ENCODE data around the gene RAB11FIP4.

Gene RAB11FIP4

DNA sequence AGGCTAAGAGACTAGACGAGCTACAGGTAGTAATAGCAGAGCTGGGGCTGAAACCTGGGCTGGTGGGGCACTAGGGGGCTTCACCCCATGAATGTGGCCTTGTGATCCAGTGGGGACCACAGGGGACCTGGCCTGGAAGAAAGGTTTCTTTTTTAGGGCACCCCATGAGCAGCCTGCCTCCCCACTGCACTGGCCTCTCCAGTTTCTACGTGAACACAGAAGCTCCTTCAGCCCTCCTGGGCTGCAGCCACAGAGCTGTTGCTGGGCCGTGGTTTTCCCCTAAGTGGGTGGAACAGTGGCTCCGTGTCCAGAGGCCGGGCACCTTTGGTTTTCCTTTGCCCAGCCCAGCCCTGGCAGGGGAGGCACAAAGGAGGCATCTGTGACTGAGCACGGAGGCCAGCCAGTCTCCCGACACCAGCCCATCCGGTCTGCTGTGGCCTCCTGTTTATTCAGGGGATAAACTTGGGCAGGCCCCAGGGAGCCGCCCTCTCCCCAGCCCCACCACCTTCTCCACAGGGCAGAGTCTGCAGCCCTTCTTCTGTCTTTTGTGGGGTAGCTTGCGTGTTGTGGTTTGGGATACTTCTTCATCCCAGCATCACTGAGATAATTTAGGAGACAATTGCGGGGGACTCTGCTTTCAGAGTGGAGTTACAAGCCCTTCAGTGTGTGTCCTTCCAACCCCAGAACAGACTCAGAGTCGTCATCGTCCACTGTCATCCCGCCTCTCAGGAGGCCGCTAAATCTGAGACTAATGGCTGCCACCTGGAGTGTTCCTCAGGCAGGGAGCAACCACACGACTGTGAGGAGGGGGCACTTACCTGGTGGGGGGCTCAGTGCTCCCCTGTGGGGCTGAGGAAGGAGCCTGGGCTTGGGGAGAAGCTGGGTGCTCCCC, 85.3 kb downstream of the RAB11FIP4 start:
- TF ChIP-seq POLR2A (IDR thresholded peaks at IDR 0.05; ENCODE audit: low read depth, low read length) (no peak), POLR2AphosphoS5 (IDR thresholded peaks at IDR 0.05; ENCODE audit: low read depth, low read length) (no peak), TAF1 (IDR thresholded peaks at IDR 0.05; ENCODE audit: borderline replicate concordance, low read depth, low read length) (no peak)
- DNase-seq (ENCODE audit: insufficient read length) = no peak
- FAIRE-seq = no peak

DNA sequence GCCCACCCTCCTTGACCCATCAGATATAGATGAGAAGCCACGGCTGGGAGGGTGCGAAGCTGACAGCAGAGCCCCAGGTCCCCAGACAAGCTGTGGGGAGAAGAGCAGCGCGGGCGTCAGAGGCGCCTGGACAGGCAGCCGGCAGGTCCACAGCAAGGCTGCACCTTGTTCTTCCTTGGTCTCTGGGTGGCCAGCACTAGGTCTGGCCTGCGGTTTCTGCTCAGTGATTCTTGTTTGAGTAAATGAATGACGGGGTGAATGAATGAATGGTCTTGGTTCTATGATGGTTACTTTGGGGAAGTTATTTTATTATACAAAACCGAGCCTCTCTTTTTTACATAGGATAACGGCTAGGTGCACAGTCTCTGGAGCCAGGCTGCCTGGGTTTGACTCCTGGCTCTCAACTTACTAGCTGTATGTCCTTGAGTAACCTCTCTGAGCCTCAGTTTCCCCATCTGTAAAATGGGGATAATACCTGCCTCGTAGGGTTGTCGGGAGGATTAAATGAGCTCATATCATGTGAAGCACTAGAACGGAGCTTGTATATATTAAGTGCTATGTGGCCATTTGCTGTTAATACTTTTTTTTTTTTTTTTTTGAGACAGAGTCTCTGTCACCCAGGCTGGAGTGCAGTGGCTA, 86.1 kb downstream of the RAB11FIP4 start:
- FAIRE-seq (no peak), DNase-seq (ENCODE audit: insufficient read length) (no peak)
- TF ChIP-seq TAF1 (IDR thresholded peaks at IDR 0.05; ENCODE audit: borderline replicate concordance, low read depth, low read length) (no peak), POLR2AphosphoS5 (IDR thresholded peaks at IDR 0.05; ENCODE audit: low read depth, low read length) (no peak), POLR2A (IDR thresholded peaks at IDR 0.05; ENCODE audit: low read depth, low read length) (no peak)

DNA sequence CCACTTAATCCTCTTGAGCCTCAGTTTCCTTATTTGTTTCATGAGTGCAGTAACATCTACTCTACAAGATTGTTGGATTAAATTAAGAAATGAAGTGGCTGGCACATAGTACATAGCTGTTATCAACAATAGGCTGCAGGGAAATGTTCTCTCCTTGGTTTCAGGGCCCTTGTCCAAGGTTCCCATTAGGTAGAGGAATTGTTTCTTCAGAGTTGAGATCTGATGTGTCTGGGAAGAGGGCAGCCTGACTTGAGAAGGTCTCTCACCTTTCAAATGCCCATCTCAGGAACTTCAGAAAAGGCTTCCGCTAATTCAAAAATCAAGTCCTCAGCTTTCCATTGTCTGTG, 87.6 kb downstream of the RAB11FIP4 start:
- no peak for DNase-seq (ENCODE audit: insufficient read length)
- TF ChIP-seq POLR2AphosphoS5 (IDR thresholded peaks at IDR 0.05; ENCODE audit: low read depth, low read length) (no peak), TAF1 (IDR thresholded peaks at IDR 0.05; ENCODE audit: borderline replicate concordance, low read depth, low read length) (no peak), POLR2A (IDR thresholded peaks at IDR 0.05; ENCODE audit: low read depth, low read length) (no peak)
- FAIRE-seq = no peak

DNA sequence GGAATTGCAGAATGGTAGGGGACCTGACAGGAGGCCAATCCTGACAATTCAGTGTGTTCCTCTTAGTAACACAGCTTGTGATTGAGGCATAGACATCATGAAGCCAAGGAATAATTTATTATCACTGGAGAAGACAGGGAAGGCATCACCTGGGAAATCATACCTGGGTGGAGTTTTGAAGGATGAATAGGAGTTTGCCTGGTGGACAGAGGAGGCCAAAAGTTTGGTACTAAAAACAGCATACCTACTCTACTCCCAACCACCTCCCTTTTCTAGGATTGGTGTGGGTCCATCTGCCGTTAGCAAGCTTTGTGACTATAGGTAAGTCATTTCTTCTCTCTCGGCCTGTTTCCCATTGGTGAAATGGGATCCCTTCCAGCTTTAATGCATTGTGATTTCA, 88.0 kb downstream of the RAB11FIP4 start:
- DNase-seq (ENCODE audit: insufficient read length) (no peak), FAIRE-seq (no peak)
- TF ChIP-seq POLR2A (IDR thresholded peaks at IDR 0.05; ENCODE audit: low read depth, low read length) (no peak), TAF1 (IDR thresholded peaks at IDR 0.05; ENCODE audit: borderline replicate concordance, low read depth, low read length) (no peak), POLR2AphosphoS5 (IDR thresholded peaks at IDR 0.05; ENCODE audit: low read depth, low read length) (no peak)

DNA sequence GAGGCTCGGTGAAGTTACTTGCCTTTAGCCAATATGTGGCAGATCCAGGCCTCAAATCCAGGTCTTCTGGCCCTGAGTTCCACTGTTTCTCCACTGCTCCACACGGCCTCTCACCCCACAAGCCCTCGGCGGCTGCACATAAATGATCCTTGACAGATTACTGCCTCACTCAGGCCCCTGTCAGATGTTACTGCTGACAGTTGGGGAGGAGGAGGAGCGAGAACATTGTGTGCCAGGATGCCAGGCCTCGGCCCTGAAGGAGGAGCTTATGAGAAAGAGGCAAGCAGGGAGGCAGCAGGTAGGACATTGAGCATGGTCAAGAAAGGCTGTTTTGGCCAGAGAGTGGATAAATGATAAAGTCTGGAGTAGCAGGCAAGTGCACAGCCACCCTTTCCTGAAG, 88.6 kb downstream of the RAB11FIP4 start:
- FAIRE-seq = peak; percentile 14

DNA sequence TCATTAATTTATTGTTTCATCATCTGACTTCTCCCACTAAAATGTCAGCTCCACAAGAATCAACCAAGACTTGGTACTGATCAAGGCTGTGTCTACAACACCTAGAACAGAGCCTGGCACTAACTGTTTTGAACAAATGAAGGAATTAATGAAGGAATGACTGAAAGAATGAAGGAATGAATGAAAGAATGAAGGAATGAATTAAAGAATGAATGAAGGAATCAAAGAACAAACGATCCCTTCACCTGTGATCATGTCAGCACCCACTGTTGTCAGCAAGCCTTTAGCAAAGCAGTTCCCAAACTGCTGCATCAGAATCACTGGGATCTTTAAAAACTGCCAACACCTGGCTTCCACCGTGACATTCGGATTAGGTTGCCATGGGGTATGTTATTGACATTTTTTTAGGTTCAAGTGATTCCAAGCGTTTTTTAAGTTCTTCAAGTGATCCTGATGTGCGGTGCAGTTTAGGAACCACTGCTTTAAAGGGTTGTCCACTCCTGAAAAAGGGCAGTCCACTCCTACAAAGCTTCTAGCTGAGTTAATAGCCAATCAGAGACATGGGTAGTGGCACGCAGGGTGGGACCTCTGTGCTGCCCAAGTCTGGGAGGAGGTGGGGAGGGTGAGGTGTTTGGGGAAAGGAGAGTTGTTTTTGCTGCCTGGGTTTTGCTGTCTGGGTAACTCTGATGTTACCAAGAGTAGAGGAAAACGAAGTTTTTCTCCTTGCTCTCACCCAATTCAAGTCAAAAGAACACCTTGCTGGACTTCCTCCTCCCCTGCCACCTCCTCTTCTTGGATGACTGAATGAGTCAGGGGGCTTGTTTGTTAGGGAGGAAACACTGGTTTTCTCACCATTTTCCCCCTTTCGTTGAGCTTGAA, 89.7 kb downstream of the RAB11FIP4 start:
- no peak for TF ChIP-seq POLR2A (IDR thresholded peaks at IDR 0.05; ENCODE audit: low read depth, low read length)
- no peak for TF ChIP-seq TAF1 (IDR thresholded peaks at IDR 0.05; ENCODE audit: borderline replicate concordance, low read depth, low read length)
- no peak for TF ChIP-seq POLR2AphosphoS5 (IDR thresholded peaks at IDR 0.05; ENCODE audit: low read depth, low read length)
- DNase-seq (ENCODE audit: insufficient read length) = no peak
- no peak for FAIRE-seq

More for the DNA sequence above, 88.6 kb downstream of the RAB11FIP4 start:
- TF ChIP-seq POLR2A (IDR thresholded peaks at IDR 0.05; ENCODE audit: low read depth, low read length) = no peak
- TF ChIP-seq TAF1 (IDR thresholded peaks at IDR 0.05; ENCODE audit: borderline replicate concordance, low read depth, low read length) = no peak
- no peak for TF ChIP-seq POLR2AphosphoS5 (IDR thresholded peaks at IDR 0.05; ENCODE audit: low read depth, low read length)
- no peak for DNase-seq (ENCODE audit: insufficient read length)

DNA sequence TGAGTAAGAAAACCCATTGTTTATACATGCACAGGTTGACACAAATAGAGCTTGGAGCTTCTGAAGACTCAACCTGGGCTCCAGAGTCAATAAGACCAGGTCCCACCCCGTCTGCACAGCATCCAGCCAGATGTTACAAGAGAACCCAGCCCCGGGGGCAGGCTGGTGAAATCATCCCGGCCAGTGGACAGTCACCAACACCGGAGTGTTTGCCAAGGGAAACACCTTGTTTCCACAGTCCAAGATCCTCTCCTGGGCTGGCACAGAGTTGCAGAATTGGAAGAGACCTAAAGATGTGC, 90.3 kb downstream of the RAB11FIP4 start:
- FAIRE-seq = no peak
- TF ChIP-seq POLR2A (IDR thresholded peaks at IDR 0.05; ENCODE audit: low read depth, low read length) (no peak), TAF1 (IDR thresholded peaks at IDR 0.05; ENCODE audit: borderline replicate concordance, low read depth, low read length) (no peak), POLR2AphosphoS5 (IDR thresholded peaks at IDR 0.05; ENCODE audit: low read depth, low read length) (no peak)

DNA sequence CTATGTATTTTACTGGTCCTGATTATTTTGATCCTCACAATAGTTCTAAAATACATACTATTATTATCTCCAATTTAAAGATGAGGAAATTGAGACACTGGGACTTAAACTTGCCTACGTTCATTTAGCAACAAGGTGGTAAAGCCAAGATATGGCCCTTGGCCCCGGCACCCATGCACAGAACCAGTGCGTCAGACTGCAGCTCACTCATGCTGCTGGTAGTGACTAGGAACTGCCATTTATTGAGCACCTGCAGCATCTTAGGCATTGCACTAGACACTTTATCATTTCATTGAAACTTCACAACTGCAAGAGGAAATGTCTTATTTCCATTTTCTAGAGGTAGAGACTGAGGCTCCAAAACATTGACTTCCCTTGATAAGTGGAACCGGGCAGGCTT, 93.3 kb downstream of the RAB11FIP4 start:
- DNase-seq (ENCODE audit: insufficient read length) (no peak), FAIRE-seq (no peak)

More for the DNA sequence above, 90.3 kb downstream of the RAB11FIP4 start:
- no peak for DNase-seq (ENCODE audit: insufficient read length)

DNA sequence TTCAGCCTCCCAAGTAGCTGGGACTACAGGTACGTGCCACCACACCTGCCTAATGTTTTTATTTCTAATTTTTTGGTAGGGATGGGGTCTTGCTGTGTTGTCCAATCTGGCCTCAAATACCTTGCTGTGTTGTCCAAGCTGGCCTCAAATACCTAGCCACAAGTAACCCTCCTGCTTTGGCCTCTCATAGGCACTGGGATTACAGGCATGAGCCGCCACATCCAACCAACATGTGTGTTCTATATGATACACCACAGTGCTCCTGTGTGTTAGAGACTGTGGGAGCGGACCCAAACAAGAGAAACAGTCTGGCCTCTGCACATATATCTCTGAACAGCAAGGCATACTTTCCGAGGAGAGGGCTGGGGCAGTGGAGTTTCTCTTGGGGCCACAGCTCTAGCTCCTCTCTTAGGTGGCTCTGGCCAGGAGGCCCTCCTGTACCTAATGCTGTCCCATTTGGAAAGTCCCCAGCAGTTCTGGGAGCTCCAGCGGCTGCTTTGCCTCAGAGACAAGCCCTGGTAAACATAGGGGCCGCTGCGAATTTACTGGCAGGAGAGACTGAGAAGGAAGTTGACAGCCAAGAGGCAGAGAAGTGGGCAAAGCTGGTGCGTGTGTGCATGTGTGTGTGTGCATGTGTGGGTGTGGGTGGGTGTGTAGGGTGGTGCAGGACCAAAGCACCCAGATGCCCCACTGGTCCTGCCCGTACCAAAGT, 95.0 kb downstream of the RAB11FIP4 start:
- no peak for DNase-seq (ENCODE audit: insufficient read length)
- FAIRE-seq = peak; percentile 33
- no peak for TF ChIP-seq POLR2A (IDR thresholded peaks at IDR 0.05; ENCODE audit: low read depth, low read length)
- TF ChIP-seq POLR2AphosphoS5 (IDR thresholded peaks at IDR 0.05; ENCODE audit: low read depth, low read length) = no peak
- TF ChIP-seq TAF1 (IDR thresholded peaks at IDR 0.05; ENCODE audit: borderline replicate concordance, low read depth, low read length) = no peak

More for the DNA sequence above, 93.3 kb downstream of the RAB11FIP4 start:
- TF ChIP-seq POLR2A (IDR thresholded peaks at IDR 0.05; ENCODE audit: low read depth, low read length) = no peak
- TF ChIP-seq TAF1 (IDR thresholded peaks at IDR 0.05; ENCODE audit: borderline replicate concordance, low read depth, low read length) = no peak
- TF ChIP-seq POLR2AphosphoS5 (IDR thresholded peaks at IDR 0.05; ENCODE audit: low read depth, low read length) = no peak

DNA sequence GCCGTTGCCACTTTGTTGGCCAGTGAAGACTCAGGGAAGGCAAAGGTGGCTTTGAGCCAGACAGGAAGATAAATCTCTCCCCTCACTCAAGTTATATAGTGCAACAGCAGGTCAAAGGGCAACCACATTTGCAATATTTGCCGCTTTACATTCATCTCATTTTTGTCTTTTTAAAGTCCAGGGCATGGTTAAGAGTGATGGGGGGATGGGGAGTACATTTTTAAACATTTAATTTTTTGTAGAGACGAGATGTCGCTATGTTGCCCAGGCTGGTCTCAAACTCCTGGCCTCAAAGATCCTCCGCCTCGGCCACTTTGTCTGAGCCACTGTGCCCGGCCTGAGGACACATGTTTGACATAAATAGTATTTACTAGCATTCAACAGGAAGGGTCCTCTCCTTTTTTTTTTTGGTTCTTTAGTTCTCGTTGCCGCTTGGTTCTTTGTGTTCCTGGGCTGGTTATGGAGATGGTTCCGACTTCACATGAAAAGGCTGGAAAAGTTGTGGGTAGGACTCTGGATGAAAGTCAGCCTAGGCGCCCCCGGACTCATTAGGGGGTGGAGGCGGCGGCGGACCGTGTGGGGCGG, 95.7 kb downstream of the RAB11FIP4 start:
- no peak for TF ChIP-seq POLR2A (IDR thresholded peaks at IDR 0.05; ENCODE audit: low read depth, low read length)
- no peak for TF ChIP-seq TAF1 (IDR thresholded peaks at IDR 0.05; ENCODE audit: borderline replicate concordance, low read depth, low read length)
- TF ChIP-seq POLR2AphosphoS5 (IDR thresholded peaks at IDR 0.05; ENCODE audit: low read depth, low read length) = no peak
- FAIRE-seq (no peak), DNase-seq (ENCODE audit: insufficient read length) (no peak)
